GM18868 (cell line): ENCODE results near the gene CCDC181.
"Not testable (repeated sequence)": the region's sequence is repeated elsewhere in the genome, so short reads cannot be mapped to it uniquely, and the experiment has no call there.

ENCODE experiments used
- ATAC-seq: cut with Tn5 transposase; IDR thresholded peaks from one replicate; pipeline ENCODE4 v1.9.1; 2021; ENCODE audit warnings: mild to moderate bottlenecking, moderate library complexity; ENCODE audit not compliant: unreplicated experiment

CCDC181 gene

GRCh38 chr1:169427081-169427641 is at the start of gene CCDC181:
Gene CCDC181 (minus strand): TSS chr1:169427474. CDS start chr1:169424927, 2,547 bp downstream.
- peak; percentile 99 for ATAC-seq

- no peak for ATAC-seq
Observed at GRCh38 chr1:169475806-169476387, 48.6 kb upstream of the CCDC181 start.

- no peak for ATAC-seq
Observed at GRCh38 chr1:169474302-169474995, 47.2 kb upstream of the CCDC181 start.

GRCh38 chr1:169473347-169473746 is 46.1 kb upstream of the CCDC181 start:
- no peak for ATAC-seq

- ATAC-seq = no peak
Observed at GRCh38 chr1:169472738-169473137, 45.5 kb upstream of the CCDC181 start.

GRCh38 chr1:169468982-169469381 is 41.7 kb upstream of the CCDC181 start:
- no peak for ATAC-seq

GRCh38 chr1:169466259-169467230 is 39.3 kb upstream of the CCDC181 start:
- no peak for ATAC-seq

- ATAC-seq = no peak
Observed at GRCh38 chr1:169465281-169465680, 38.0 kb upstream of the CCDC181 start.

GRCh38 chr1:169462385-169462784 is 35.1 kb upstream of the CCDC181 start:
- no peak for ATAC-seq

GRCh38 chr1:169461390-169462000 is 34.2 kb upstream of the CCDC181 start:
- ATAC-seq = no peak

GRCh38 chr1:169460191-169460833 is 33.0 kb upstream of the CCDC181 start:
- no peak for ATAC-seq

GRCh38 chr1:169457443-169457842 is 30.2 kb upstream of the CCDC181 start:
- ATAC-seq = no peak

GRCh38 chr1:169456029-169456428 is 28.8 kb upstream of the CCDC181 start:
- ATAC-seq = no peak

GRCh38 chr1:169452921-169453320 is 25.6 kb upstream of the CCDC181 start:
- no peak for ATAC-seq

- no peak for ATAC-seq
Observed at GRCh38 chr1:169451218-169451824, 24.0 kb upstream of the CCDC181 start.

GRCh38 chr1:169443923-169444322 is 16.6 kb upstream of the CCDC181 start:
- ATAC-seq = no peak

- ATAC-seq = no peak
Observed at GRCh38 chr1:169426174-169426705, 1.0 kb downstream of the CCDC181 start.

GRCh38 chr1:169421309-169421708 is 6.0 kb downstream of the CCDC181 start:
- ATAC-seq = no peak

GRCh38 chr1:169414952-169415351 is 12.3 kb downstream of the CCDC181 start:
- ATAC-seq = no peak

- ATAC-seq = not testable (repeated sequence)
Observed at GRCh38 chr1:169408340-169408739, 18.9 kb downstream of the CCDC181 start.
